Limb (tissue), 2 donors: ENCODE data around the gene CD55.

Experiments used
- DNase-seq, 2 donors: peaks; one replicate each; pipeline ENCODE4 v3.0.0-alpha.2; 2016; ENCODE audit errors: extremely low spot score in 2 of 2

CD55 gene

DNA sequence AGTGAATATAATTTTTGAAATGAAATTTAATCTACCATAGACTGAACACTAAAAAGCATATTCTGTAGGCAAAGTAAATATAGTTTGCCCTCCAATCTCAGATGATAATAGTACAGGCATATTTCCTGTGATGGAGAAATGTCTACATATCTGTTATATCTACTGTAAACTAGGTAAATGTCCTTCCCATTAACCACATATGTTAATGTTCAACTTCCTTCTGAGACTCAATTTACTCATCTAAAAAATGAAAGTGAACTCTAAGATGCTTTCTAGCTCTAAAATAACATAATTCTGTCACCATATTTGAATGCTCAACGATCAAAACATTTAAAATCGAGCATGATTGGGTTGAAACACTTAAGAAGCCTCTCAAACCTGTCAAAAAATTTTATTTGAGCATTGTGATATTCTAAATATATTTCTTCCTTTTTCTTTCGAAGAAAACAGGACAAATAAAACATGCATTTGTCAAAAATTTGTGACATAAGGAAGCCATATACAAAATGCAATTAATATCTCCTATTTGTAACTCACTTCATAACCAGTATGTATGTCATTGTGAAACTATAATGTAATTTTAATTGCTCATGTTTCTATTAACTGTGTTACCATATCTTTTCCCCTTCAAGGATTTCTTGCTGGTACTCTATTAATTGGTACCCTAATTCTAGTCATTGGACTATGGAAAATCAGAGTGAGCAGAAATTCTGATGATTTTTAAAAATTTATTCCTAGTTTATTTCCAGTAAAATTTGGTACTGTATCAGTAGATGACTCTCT, 34.2 kb downstream of the CD55 start:
- DNase-seq, result no peak

- no peak for DNase-seq
Measured at GRCh38 chr1:207361029-207361428, 39.6 kb downstream of the CD55 start.

GRCh38 chr1:207361889-207362288, 40.4 kb downstream of the CD55 start:
- no peak for DNase-seq

- DNase-seq, result no peak
Measured at GRCh38 chr1:207362962-207363860, 41.7 kb downstream of the CD55 start.

- DNase-seq, result no peak
Measured at GRCh38 chr1:207363871-207364270, 42.4 kb downstream of the CD55 start.

GRCh38 chr1:207364614-207365013, 43.1 kb downstream of the CD55 start:
- no peak for DNase-seq

DNA sequence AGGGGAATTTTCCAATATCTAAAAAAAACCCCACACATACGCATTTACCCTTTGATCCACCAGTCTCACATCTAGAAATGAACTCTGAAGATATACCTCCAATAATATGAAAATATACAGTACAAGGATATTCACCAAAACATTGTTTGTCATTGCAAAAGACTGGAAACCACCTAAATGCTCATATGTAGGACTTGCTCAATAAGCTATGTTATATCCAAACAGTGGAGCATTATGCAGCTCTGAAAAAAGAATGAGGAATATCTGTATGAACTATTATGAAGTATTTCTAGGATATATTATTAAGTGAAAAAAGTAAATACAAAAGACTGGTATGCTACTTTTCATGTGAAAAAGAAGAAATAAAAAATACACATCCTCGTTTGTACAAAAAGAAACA, 43.6 kb downstream of the CD55 start:
- no peak for DNase-seq

DNA sequence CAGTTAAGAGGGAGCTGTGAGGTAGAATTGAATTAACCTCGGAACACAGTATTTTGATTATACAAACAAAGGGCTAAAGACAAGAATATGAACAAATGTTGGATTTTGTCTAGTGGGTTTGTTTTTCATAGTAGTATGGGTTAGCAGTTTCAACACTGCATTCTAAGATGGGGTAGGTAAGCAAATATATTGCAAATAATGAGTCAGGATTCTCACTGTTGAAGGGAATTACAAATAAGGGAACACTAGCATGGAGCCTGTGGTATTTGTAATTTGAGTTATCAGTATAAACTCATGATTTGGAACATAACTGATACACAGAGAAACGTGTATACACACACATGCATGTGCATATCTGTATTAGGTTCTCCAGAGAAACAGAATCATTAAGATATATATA, 44.5 kb downstream of the CD55 start:
- DNase-seq, result no peak

DNA sequence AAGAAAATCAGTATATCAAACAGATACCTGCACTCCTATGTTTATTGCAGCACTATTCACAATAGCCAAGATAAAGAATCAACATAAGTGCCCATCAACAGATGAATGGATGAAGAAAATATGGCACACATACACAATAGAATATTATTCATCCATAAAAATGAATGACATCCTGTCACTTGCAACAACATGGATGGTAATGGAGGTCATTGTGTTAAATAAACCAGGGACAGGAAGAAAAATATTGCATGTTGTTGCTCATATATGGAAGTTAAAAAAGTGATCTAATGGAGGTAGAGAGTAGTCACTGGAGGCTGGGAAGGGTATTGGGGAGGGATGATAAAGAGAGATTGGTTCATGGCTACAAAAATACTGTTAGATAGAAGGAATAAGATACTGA, 67.2 kb downstream of the CD55 start:
- no peak for DNase-seq

GRCh38 chr1:207389728-207390464, 68.4 kb downstream of the CD55 start:
- no peak for DNase-seq

DNA sequence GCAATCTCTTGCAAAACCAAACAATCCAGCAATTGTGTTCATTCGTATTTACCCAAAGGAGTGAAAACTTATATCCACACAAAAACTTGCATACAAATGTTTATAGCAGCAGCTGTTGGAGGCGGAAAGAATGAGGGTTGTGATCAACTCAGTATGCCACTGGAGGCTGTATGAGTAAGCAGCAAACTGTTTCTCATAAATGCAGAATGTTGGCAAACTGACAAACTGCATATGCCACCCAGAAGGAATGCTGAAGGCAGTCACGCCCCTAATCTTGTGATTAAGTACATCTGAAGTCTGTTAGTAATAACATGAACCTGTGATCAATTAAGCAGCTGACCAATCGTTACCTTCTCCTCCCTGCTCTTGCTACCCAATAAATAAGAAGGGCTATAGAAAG, 72.1 kb downstream of the CD55 start:
- DNase-seq, result peak in 1 of 2 donors; percentile 23

DNA sequence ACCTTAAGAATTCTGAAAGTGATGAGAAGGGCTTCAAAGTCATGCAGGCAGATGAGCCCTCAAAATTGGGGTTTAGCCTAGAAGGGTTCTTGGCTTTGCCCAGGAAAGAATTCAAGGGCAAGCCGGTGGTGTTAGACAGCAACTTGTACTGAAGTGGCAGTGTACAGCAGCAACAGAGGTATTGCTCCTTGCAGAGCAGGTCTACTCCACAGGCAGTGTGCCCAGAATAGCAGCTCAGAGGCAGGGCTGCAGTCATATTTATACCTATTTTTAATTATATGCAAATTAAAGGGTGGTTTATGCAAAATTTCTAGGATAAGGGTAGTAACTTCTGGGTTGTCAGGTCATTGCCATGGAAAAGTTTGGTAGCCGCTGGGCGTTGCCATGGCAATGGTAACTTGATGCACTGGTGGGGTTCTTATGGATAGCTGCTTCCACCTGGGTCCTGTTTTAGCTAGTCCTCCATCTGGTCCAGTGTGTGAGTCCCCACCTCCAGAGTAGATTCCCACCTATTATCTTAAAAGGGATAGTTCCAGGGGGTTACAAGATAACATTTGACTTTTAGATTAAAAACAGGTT, 74.8 kb downstream of the CD55 start:
- DNase-seq, result no peak

DNA sequence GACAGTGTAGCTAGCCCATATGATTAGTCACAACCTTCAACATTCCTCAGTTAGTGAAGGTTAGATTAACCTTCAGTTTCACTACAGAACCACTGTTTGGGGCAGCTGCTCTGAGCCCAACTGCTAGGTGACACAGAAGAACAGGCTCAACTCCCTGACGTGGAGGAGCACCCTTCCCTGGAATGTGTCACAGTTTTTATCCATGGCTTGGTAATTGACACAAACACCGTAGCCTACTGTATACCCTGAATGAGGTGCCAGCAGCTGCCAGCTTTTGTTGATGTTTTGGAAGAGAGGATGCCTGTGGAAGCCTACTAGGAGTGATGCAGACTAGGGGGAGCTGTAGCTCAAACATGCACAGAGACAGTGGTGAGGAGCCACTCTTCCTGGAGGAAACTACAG, 76.0 kb downstream of the CD55 start:
- no peak for DNase-seq

GRCh38 chr1:207398986-207399385, 77.5 kb downstream of the CD55 start:
- no peak for DNase-seq

- no peak for DNase-seq
Measured at GRCh38 chr1:207401578-207401977, 80.1 kb downstream of the CD55 start.

GRCh38 chr1:207402744-207403143, 81.3 kb downstream of the CD55 start:
- DNase-seq, result no peak

DNA sequence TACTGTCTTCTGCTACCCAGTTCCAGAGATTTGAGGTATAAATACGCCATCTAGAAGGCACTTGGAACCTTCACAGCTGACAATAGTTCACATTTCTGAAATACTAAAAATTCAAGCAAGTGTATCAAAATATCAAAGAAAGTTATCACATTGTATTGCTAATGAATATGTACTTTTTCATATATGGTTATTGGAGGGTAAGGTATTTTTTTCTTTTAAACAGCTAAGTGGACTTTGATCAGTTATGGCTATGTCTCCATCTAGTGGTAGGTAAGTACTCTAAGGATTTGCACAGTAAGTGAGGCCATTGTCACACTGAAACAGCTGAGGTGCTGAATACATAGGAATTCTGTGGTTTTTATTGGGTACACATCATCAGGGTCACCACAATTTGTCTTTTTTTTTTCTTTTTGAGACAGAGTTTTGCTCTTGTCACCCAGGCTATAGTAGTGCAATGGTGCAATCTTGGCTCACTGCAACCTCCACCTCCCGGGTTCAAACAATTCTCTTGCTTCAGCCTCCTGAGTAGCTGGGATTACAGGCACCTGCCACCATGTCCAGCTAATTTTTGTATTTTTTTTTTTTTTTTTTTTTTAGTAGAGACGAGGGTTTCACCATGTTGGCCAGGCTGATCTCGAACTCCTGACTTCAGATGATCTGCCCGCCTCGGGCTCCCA, 83.5 kb downstream of the CD55 start:
- peak in 1 of 2 donors; percentile 81 for DNase-seq

DNA sequence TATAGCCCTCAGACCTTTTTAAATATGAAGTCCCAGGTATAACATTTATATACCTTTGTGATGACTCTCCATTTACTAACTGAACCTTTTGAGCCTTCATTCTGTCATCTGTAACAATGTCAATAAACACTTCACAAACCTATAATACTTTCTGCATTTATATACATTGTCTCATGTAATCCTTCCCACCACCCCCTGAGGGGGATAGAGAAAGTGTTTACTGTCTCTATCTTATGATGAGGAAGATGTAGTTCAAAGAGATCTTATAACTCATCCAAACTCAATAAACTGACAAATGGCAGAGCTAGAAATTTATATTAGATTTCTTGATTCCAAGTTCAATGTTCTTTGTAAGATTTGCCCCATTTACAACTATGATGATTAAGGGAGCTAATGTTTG, 84.3 kb downstream of the CD55 start:
- DNase-seq, result no peak

DNA sequence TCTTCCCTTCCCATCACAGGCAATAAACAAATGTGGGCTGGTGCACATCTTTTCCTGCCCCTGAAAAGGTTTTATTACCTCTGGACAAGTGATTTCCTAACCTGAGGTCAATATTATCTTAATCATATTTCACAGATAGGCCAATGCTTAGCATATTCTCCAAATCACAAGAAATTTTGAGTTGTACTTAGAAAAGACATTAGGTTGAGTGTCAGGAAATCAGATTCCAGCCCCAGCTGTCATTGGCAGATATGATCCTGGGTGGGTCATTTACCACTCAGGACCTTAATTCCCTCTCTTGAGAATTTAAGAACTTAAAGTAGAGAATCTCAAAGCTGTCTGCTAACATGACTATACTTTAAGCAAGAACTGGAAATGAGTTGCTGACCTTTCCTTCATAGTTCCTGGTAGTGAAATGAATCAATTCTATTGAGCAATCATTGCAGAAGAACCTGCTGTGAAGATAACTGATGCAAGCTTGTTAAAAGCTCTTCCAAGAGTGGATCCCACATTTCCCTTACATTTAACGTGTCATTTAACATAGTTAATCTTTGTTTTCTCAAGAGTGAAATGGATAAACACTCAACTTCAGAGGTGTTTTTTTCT, 86.3 kb downstream of the CD55 start:
- DNase-seq, result no peak
